WERI-Rb-1 (cell line): ENCODE data around the gene ASPSCR1.
"Not testable (repeated sequence)": the region's sequence is repeated elsewhere in the genome, so short reads cannot be mapped to it uniquely, and the experiment has no call there.

ENCODE experiments used
- DNase-seq: peaks from one replicate; pipeline ENCODE4 v3.0.0-alpha.2; 2020
- H3K27ac ChIP-seq: fragments of 250-450 bp; sonication (Bioruptor Pico); 2 replicates; pipeline ENCODE4 v1.5.1; 2020; ENCODE audit warnings: mild to moderate bottlenecking, moderate library complexity
- H3K27me3 ChIP-seq: fragments of 250-450 bp; sonication (Bioruptor Pico); 2 replicates; pipeline ENCODE4 v1.5.1; 2021; ENCODE audit warnings: mild to moderate bottlenecking, low read depth, moderate library complexity; ENCODE audit not compliant: insufficient read depth, severe bottlenecking
- H3K36me3 ChIP-seq: fragments of 250-450 bp; sonication (Bioruptor Pico); 2 replicates; pipeline ENCODE4 v1.5.1; 2020; ENCODE audit warnings: mild to moderate bottlenecking, moderate library complexity
- H3K4me3 ChIP-seq: 2 replicates; pipeline ENCODE4 v1.5.1; 2011; ENCODE audit warnings: low read depth, mild to moderate bottlenecking, control low read depth, low read length
- H3K9me3 ChIP-seq: fragments of 250-450 bp; sonication (Bioruptor Pico); 2 replicates; pipeline ENCODE4 v1.5.1; 2021; ENCODE audit warnings: mild to moderate bottlenecking, moderate library complexity; ENCODE audit not compliant: severe bottlenecking
- CTCF ChIP-seq: IDR thresholded peaks from 2 replicates; pipeline ENCODE4 v1.5.1; 2011; ENCODE audit warnings: low read depth, mild to moderate bottlenecking, control low read depth, inconsistent platforms, low read length

Gene ASPSCR1

GRCh38 chr17:82036634-82037091 is 59.2 kb downstream of the ASPSCR1 start:
- DNase-seq, result no peak
- H3K36me3 ChIP-seq, result peaks cover 39% of the 10 kb centered on the region
- TF ChIP-seq CTCF, result no peak
- H3K9me3 ChIP-seq, result no peaks in the 10 kb centered on the region
- H3K4me3 ChIP-seq, result peak overlapping the region; percentile 92
- no peaks in the 10 kb centered on the region for H3K27me3 ChIP-seq
- H3K27ac ChIP-seq, result peak overlapping the region; percentile 88

- DNase-seq, result peak; percentile 100
- H3K27me3 ChIP-seq, result no peaks in the 10 kb centered on the region
- no peaks in the 10 kb centered on the region for H3K9me3 ChIP-seq
- H3K27ac ChIP-seq, result peak within 1 kb of the TSS; percentile 88
- peaks cover 38% of the 10 kb centered on the region for H3K36me3 ChIP-seq
- TF ChIP-seq CTCF, result peak; percentile 97
- H3K4me3 ChIP-seq, result peak within 1 kb of the TSS; percentile 92
Observed at GRCh38 chr17:82037092-82037888, 59.9 kb downstream of the ASPSCR1 start, which contains the start of gene DCXR. Gene DCXR, minus strand, starts transcription at chr17:82037697. Its CDS starts 15 bp downstream, at chr17:82037682.

GRCh38 chr17:82037889-82038195 is 60.4 kb downstream of the ASPSCR1 start:
- no peak for TF ChIP-seq CTCF
- peak overlapping the region; percentile 92 for H3K4me3 ChIP-seq
- H3K27ac ChIP-seq, result peak overlapping the region; percentile 88
- DNase-seq, result no peak
- no peaks in the 10 kb centered on the region for H3K9me3 ChIP-seq
- H3K36me3 ChIP-seq, result peaks cover 33% of the 10 kb centered on the region
- no peaks in the 10 kb centered on the region for H3K27me3 ChIP-seq

GRCh38 chr17:82038796-82039409 is 61.5 kb downstream of the ASPSCR1 start:
- peaks cover 25% of the 10 kb centered on the region for H3K36me3 ChIP-seq
- not testable (repeated sequence) for H3K27ac ChIP-seq, H3K9me3 ChIP-seq, DNase-seq, H3K27me3 ChIP-seq, H3K4me3 ChIP-seq

- Histone ChIP-seq H3K9me3 (no peaks in the 10 kb centered on the region), H3K27ac (no peak overlapping the region), H3K36me3 (peaks cover 21% of the 10 kb centered on the region), H3K4me3 (no peak overlapping the region), H3K27me3 (no peaks in the 10 kb centered on the region)
- no peak for DNase-seq
- no peak for TF ChIP-seq CTCF
Observed at GRCh38 chr17:82039695-82040299, 62.4 kb downstream of the ASPSCR1 start.

GRCh38 chr17:82041144-82041814 is 63.9 kb downstream of the ASPSCR1 start:
- Histone ChIP-seq H3K9me3 (no peaks in the 10 kb centered on the region), H3K4me3 (no peak overlapping the region), H3K27ac (no peak overlapping the region), H3K36me3 (peaks cover 7% of the 10 kb centered on the region), H3K27me3 (no peaks in the 10 kb centered on the region)
- no peak for DNase-seq
- no peak for TF ChIP-seq CTCF
